A172 (cell line): Measurements from ENCODE around the gene FGFR3. TPM values are rescaled to one million over a fixed set of nuclear protein-coding genes. Genes with fewer than 3 reads are reported as not detected.

ENCODE experiments used
- DNase-seq: peaks from one replicate; pipeline ENCODE4 v3.0.0-alpha.2; 2015; ENCODE audit warnings: low spot score
- total RNA-seq: library from RNA; depleted of rRNA; stranded (reverse); fragments of >200 nt; shearing (Covaris generic); gene quantifications from 2 replicates; pipeline ENCODE4 v1.2.3, GENCODE V29; 2014

The FGFR3 gene
- total RNA-seq, 1 experiment from 2014 or later: 19.8 TPM

- DNase-seq: no peak
Measured at GRCh38 chr4:1787411-1788077, 5.5 kb upstream of the FGFR3 start.

GRCh38 chr4:1788254-1788973 lies 4.7 kb upstream of the FGFR3 start:
- DNase-seq: no peak

GRCh38 chr4:1789552-1789951 lies 3.5 kb upstream of the FGFR3 start:
- DNase-seq: no peak

DNA sequence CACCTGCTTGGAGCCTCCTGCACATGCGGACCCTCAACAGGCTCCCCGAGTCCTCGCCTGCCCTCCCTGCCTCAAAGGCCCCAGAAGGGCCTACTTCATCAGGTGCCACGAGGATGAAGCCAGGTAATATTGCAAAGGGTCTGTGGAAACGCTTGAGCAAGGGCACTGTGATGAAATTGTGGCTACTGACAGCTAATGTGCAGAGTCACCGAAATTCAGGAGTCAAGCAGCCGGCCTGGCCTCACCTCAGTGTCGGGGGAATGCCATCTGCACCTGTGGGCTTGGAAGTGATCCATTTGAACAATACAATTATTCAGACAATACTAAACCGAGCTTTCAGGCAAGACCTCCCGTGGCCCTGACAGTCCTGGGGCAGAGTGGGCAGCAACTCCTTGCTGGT lies 3.1 kb upstream of the FGFR3 start:
- DNase-seq: no peak

- DNase-seq: no peak
Measured at GRCh38 chr4:1792158-1792831, 798 bp upstream of the FGFR3 start.

GRCh38 chr4:1793496-1793840 lies 375 bp downstream of the FGFR3 start:
- DNase-seq: no peak

- no peak for DNase-seq
Measured at GRCh38 chr4:1793940-1794808, 1.1 kb downstream of the FGFR3 start.

DNA sequence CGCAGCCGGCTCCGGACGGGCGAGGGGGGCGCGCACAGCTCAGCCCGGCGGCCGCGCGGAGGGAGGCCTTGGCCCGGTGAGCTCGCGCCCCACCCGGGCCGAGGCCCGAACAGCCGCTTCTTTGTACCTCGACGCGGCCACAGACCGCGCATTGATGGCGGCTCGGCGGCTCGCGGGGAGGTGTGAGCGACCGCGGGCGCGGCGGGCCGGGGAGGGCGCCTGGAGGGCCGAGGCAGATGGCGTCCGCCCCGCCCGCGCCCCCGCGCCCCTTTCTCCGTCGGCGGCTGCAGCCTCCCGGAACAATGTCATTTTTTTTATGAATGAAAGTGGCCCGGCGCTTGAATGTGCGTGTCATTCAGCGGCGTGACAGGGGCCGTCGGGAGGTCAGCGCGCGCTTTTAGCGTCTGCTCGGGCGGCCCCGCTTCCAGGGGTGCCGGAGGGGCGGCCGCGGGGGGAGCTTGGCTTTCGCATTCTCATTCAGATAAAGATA lies 1.8 kb downstream of the FGFR3 start:
- DNase-seq: no peak

- DNase-seq: no peak
Measured at GRCh38 chr4:1795299-1796195, 2.5 kb downstream of the FGFR3 start.

DNA sequence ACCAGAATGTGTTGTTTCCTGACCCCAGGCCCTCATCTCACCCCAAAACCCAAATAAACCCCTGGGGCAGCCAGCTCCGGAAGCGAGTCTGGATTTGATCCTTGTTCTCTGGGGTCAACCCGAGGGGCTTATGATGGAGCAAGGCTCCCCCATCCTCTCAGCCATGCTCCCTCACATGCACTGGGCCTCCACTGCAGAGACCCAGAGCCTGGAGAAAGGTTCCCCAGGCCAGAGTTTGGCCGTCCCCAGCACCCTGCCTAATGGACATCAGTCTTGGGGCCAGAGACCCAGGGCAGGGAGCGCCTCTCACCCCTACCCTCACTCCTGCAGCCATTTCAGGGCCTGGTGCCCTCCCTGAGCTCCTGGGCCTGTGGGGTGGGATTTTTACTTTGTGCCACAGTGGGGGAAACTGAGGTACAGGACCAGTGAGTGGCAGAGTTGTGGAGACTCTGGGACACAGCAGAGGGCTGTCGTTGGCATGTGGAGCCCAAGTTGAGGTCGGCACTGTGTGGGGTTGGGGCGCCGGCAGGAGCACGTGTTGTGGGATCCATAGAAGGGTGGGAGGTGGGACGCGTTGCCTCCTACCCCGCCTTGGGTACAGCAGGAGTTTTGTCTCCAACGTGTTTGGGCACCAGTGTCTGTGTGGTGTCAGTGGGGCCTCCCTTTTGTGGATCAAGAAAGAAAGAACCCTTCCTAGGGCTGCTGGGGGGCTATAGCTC lies 3.6 kb downstream of the FGFR3 start:
- DNase-seq: no peak

- DNase-seq: no peak
Measured at GRCh38 chr4:1797298-1797860, 4.3 kb downstream of the FGFR3 start.

- no peak for DNase-seq
Measured at GRCh38 chr4:1797861-1798579, 4.9 kb downstream of the FGFR3 start.

DNA sequence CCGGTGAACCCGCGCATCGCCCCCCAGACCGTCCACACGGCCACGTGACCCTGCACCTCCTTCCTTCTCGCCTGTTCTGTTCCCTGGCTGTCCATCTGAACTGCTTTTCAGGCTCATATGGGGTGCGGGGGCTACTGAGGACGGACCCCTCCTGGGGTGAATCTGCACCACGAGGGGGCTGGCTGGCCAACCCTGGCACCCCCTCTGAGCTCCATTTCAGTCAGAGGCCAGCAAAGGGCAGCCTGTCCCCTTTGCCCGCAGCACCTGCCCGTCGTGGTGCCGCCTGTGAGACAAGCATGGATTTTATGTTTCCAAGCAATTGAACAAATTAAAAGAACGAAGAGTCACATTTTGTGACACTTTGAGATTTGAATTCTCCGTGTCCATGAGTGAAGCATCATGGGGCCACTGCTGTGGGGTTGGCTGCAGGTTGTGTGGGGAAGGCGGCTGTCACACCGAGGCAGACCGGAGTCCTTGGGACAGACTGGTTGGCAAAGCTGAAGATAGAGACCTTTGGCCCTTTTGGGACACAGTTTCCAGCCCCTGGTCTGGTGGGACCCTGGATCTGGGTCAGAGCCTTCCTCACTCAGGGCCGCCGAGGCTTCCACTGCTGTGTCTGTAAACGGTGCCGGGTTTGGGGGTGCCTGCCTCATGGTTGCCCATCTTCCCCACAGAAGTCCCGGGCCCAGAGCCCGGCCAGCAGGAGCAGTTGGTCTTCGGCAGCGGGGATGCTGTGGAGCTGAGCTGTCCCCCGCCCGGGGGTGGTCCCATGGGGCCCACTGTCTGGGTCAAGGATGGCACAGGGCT lies 5.7 kb downstream of the FGFR3 start:
- DNase-seq: no peak

DNA sequence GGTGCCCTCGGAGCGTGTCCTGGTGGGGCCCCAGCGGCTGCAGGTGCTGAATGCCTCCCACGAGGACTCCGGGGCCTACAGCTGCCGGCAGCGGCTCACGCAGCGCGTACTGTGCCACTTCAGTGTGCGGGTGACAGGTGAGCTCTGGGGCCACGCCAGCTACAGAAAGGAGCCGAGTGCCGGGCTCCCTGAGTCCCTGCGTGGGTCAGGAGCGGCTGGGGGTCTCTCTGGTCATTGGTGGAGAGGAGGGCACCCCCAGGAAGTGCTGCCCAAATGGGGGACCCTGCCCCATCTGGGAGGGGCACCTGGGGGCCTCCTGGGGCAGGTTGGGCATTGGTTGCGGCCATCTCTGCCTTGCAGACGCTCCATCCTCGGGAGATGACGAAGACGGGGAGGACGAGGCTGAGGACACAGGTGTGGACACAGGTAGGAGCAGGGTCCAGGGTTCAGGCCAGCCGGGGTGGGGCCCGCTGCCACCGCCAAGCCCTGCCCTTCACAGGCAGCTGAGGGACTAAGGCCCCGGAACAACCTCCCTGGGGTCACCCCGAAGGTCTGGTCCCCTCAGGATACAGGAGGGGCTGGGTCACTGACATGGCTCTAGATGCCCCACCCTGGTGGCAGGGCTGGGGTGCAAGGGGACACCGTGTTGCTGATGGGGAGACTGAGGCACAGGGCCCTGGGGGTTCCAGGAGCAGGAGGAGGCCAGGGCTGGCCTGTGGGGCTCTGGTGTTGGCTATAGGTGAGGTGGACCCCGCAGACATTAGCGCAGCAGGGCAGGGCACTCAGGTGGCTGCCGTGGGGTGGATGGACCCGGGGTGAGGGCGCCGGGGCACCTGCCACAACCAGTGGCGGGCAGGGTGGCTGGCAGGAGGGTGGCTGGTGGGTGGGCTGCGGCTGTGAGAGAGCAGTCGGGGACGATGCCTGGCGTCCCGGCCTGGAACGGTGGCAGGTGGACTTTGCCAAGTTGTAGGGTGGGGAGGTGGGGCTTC lies 6.6 kb downstream of the FGFR3 start:
- no peak for DNase-seq

- no peak for DNase-seq
Measured at GRCh38 chr4:1800805-1801204, 7.7 kb downstream of the FGFR3 start.

- no peak for DNase-seq
Measured at GRCh38 chr4:1801286-1801958, 8.3 kb downstream of the FGFR3 start.
